CD4-positive, alpha-beta memory T cell (primary cell): Measurements from ENCODE around the gene PIGS. TPM values are rescaled to one million over a fixed set of nuclear protein-coding genes. Genes with fewer than 3 reads are reported as not detected.
"Not testable (repeated sequence)": the region's sequence is repeated elsewhere in the genome, so short reads cannot be mapped to it uniquely, and the experiment has no call there.

ENCODE experiments used
- CTCF ChIA-PET: fragments of 350-600 bp; sonication (Branson Sonifier 250); formaldehyde crosslinking; loops from one replicate; lab custom pipeline; 2021; ENCODE audit warnings: inconsistent platforms; ENCODE audit not compliant: partially characterized antibody; lab: Charles Lee
- POLR2A ChIA-PET: fragments of 350-600 bp; sonication (Branson Sonifier 250); formaldehyde crosslinking; loops from one replicate; lab custom pipeline; 2021; ENCODE audit not compliant: partially characterized antibody; lab: Charles Lee
- DNase-seq, 5 donors: peaks; one replicate each; pipeline versions ENCODE4 v3.0.0 to v3.0.0-alpha.2; 2020 to 2022; ENCODE audit warnings: mixed read lengths in 1 of 5
- H3K27ac ChIP-seq: one replicate; pipeline ENCODE4 v1.7.0; 2013; ENCODE audit warnings: low read depth, low read length
- H3K27me3 ChIP-seq: 2 replicates; pipeline ENCODE4 v1.7.0; 2013; ENCODE audit warnings: mild to moderate bottlenecking, low read length, moderate library complexity; ENCODE audit not compliant: insufficient read depth
- H3K36me3 ChIP-seq: 2 replicates; pipeline ENCODE4 v1.7.0; 2013; ENCODE audit warnings: mild to moderate bottlenecking, low read length, moderate library complexity; ENCODE audit not compliant: insufficient read depth
- H3K4me1 ChIP-seq: 2 replicates; pipeline ENCODE4 v1.7.0; 2013; ENCODE audit warnings: mild to moderate bottlenecking, low read length, moderate library complexity; ENCODE audit not compliant: insufficient read depth
- H3K4me3 ChIP-seq, 2 donors: one replicate each; pipeline ENCODE4 v1.7.0; 2013; ENCODE audit warnings: low read length in 2 of 2, mild to moderate bottlenecking in 1 of 2
- H3K9me3 ChIP-seq, 2 donors: one replicate each; pipeline ENCODE4 v1.7.0; 2013; ENCODE audit warnings: low read length in 2 of 2, control low read depth in 1 of 2; ENCODE audit not compliant: control insufficient read depth in 1 of 2
- H3K27ac Mint-ChIP-seq, 7 donors: one replicate each; pipeline ENCODE4 v1.8.0; 2020 to 2021; ENCODE audit warnings: mixed read lengths in 7 of 7, mild to moderate bottlenecking in 6 of 7, inconsistent platforms in 3 of 7, moderate library complexity in 3 of 7
- H3K27me3 Mint-ChIP-seq, 2 donors: one replicate each; pipeline ENCODE4 v1.8.0; 2020 to 2021; ENCODE audit warnings: mixed read lengths in 2 of 2
- H3K36me3 Mint-ChIP-seq, 2 donors: one replicate each; pipeline ENCODE4 v1.8.0; 2020 to 2021; ENCODE audit warnings: mixed read lengths in 2 of 2, inconsistent platforms in 1 of 2, mild to moderate bottlenecking in 1 of 2
- H3K4me1 Mint-ChIP-seq, 4 donors: one replicate each; pipeline ENCODE4 v1.8.0; 2020 to 2021; ENCODE audit warnings: mixed read lengths in 4 of 4, mild to moderate bottlenecking in 1 of 4
- H3K4me3 Mint-ChIP-seq, 8 donors: one replicate each; pipeline ENCODE4 v1.8.0; 2020 to 2021; ENCODE audit warnings: mixed read lengths in 8 of 8, mild to moderate bottlenecking in 7 of 8, moderate library complexity in 6 of 8, inconsistent platforms in 3 of 8
- H3K9me3 Mint-ChIP-seq, 8 donors: one replicate each; pipeline ENCODE4 v1.8.0; 2020 to 2021; ENCODE audit warnings: mixed read lengths in 8 of 8, mild to moderate bottlenecking in 5 of 8, inconsistent platforms in 3 of 8, moderate library complexity in 1 of 8
- intact Hi-C: fragments of 100-400 bp; cut with micrococcal nuclease; formaldehyde crosslinking; loops from one replicate; pipeline ENCODE4 v1.15.1; 2023
- polyA plus RNA-seq, 2 donors: library from polyadenylated mRNA; unstranded; fragments of 300-500 nt; fragmentation: Illumina TruSeq; gene quantifications; one replicate each; pipeline ENCODE4 v1.2.3, GENCODE V29; 2021
- total RNA-seq, 2 experiments: library from RNA; stranded (reverse); gene quantifications; one replicate each; pipeline ENCODE4 v1.2.3, GENCODE V29; 2021

Gene PIGS
- total and polyA plus RNA-seq, 4 experiments from 2014 or later: 57.3 to 69.8 (median 58.1) TPM

DNA sequence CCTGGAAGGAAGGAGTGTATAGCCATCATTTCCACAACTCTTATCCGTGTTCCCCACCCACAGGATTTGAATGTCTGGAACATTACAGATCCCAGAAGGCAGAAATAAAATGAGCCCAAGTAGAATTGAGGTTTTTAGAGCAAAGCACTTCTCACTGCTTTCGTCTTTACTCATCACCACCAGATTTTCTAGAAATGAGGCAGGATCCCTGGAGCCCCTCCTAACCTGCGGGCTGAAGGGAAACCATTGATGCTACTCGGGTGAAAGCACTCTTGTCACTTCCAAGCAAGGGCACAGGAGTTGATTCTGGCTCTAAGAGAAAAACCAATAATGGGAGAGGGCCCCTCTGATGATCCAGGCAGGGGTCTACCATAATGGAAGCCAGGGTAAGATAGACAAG lies 8.2 kb upstream of the PIGS start:
- H3K9me3 Mint-ChIP-seq: no peaks in the 10 kb centered on the region
- ChIA-PET CTCF (no interaction called here), POLR2A (interaction anchor here (1.2 kb wide), 1 partner anchor 8 kb away, joined by 5 read pairs; the partner anchor contains the start of gene PIGS)
- Histone ChIP-seq H3K4me3 (no peak overlapping the region), H3K36me3 (no peaks in the 10 kb centered on the region), H3K9me3 (no peaks in the 10 kb centered on the region), H3K27ac (no peak overlapping the region), H3K4me1 (peaks cover 19% of the 10 kb centered on the region), H3K27me3 (no peaks in the 10 kb centered on the region)
- H3K4me3 Mint-ChIP-seq: no peak overlapping the region
- no peaks in the 10 kb centered on the region for H3K27me3 Mint-ChIP-seq
- peaks cover 9 to 22% (median 17%) of the 10 kb centered on the region in 4 donors for H3K4me1 Mint-ChIP-seq
- DNase-seq: no peak
- intact Hi-C loops: no loop called here
- peak overlapping the region in 1 of 7 donors; percentile 48 for H3K27ac Mint-ChIP-seq
- peaks cover 6 to 8% of the 10 kb centered on the region in 2 donors for H3K36me3 Mint-ChIP-seq

GRCh38 chr17:28578246-28579195 lies 7.2 kb upstream of the PIGS start:
- ChIA-PET POLR2A (interaction anchor here (1.3 to 13.1 kb wide), 3 partner anchors 22 to 66 kb away, joined by 8 to 169 read pairs (median 20); partner anchors contain the start of genes BLTP2 and SPAG5), CTCF (interaction anchor here (1.4 to 1.5 kb wide), 2 partner anchors 30 to 34 kb away, joined by 4 to 5 read pairs; no protein-coding TSS in a partner anchor)
- Histone ChIP-seq H3K9me3 (no peaks in the 10 kb centered on the region), H3K36me3 (no peaks in the 10 kb centered on the region), H3K4me1 (peaks cover 19% of the 10 kb centered on the region), H3K4me3 (no peak overlapping the region), H3K27ac (no peak overlapping the region), H3K27me3 (no peaks in the 10 kb centered on the region)
- intact Hi-C loops: no loop called here
- DNase-seq: no peak
- Mint-ChIP-seq H3K4me3 (peak overlapping the region in 1 of 8 donors; percentile 35), H3K27me3 (no peaks in the 10 kb centered on the region), H3K4me1 (peaks cover 10 to 29% (median 17%) of the 10 kb centered on the region in 4 donors), H3K27ac (peak overlapping the region in 3 of 7 donors; percentile 41 to 64 (median 48)), H3K36me3 (peaks cover 0 to 9% of the 10 kb centered on the region in 2 donors), H3K9me3 (no peaks in the 10 kb centered on the region)

DNA sequence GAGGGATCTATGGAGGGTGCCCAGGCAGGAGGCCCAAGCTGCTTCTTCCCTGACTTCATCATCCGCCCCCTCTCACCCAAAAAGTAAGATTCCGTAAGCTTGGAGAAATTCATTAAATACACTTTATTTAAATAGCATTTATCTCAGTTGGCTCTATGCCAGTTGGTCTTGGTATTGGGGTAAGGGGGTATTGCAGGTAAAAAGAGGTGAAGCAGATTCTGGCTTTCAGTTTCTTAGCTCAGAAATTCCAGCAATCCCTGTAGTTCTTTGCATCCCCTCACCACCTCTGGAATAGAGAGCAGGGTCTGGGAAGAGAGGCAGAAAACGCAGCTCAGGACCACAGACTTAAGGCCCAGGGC lies 6.1 kb upstream of the PIGS start:
- peak overlapping the region in 2 of 7 donors; percentile 38 to 89 for H3K27ac Mint-ChIP-seq
- intact Hi-C loops: loop anchor here (1.0 kb wide), 1 partner anchor 22 kb away; the partner anchor contains the start of gene SPAG5
- ChIA-PET CTCF (interaction anchor here (1.4 to 1.5 kb wide), 3 partner anchors 19 to 35 kb away, joined by 3 to 5 read pairs (median 4); no protein-coding TSS in a partner anchor), POLR2A (interaction anchor here (0.8 to 13.1 kb wide), 11 partner anchors 10 to 372 kb away, joined by 3 to 169 read pairs (median 6); partner anchors contain the start of genes BLTP2, SDF2, SPAG5 and SUPT6H)
- H3K4me1 Mint-ChIP-seq: peaks cover 18 to 39% (median 24%) of the 10 kb centered on the region in 4 donors
- no peaks in the 10 kb centered on the region for H3K27me3 Mint-ChIP-seq
- Histone ChIP-seq H3K4me1 (peaks cover 30% of the 10 kb centered on the region), H3K36me3 (no peaks in the 10 kb centered on the region), H3K27me3 (no peaks in the 10 kb centered on the region), H3K4me3 (peak overlapping the region in 1 of 2 donors; percentile 20), H3K27ac (peak overlapping the region; percentile 59), H3K9me3 (no peaks in the 10 kb centered on the region)
- H3K4me3 Mint-ChIP-seq: peak overlapping the region in 2 of 8 donors; percentile 85 to 89
- H3K36me3 Mint-ChIP-seq: peaks cover 0 to 9% of the 10 kb centered on the region in 2 donors
- no peak for DNase-seq
- H3K9me3 Mint-ChIP-seq: no peaks in the 10 kb centered on the region

DNA sequence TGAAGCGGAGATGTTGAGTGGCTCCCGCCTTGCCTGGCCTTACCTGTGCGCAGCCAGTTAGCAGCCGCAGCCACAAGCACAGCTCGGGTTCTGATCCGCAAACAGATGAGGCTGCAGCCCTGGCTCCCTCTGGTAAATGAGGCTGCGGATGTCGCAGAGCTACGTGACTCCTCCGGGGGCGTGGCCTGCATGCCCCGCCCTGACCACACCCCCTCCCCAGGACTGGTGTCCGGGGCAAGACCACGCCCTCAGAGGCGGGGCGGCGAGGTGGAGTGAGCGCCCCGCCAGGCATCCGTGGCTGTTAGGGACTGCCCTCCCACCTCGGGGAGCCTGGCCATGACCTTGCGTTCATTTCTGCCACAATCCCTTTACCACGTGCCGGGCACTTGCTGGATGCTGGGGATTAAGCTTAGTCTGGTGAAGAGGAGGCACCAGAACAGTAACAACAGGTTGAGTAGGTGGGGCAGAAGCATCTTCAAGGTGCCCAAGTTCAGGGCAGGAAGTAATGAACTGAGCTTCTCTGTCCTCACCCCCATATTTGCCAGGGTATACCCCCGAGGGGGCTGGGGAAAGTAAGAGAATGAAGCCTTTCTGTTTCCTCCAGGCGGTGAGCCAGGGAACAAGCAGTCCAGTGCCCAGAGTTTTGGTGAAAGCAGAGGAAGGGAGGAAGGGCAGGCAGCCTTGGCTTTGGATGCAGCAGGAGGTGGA lies 5.6 kb upstream of the PIGS start, which contains the start of gene ALDOC:
TSS of gene ALDOC (minus strand) at position 138 of the 708 bp plus-strand sequence. CDS start 1,363 bp downstream, outside the sequence.
- intact Hi-C loops: loop anchor here (1.0 kb wide), 1 partner anchor 22 kb away; the partner anchor contains the start of gene SPAG5
- Histone ChIP-seq H3K9me3 (no peaks in the 10 kb centered on the region), H3K4me3 (peak within 1 kb of the TSS; percentile 20 to 51), H3K36me3 (no peaks in the 10 kb centered on the region), H3K4me1 (peaks cover 35% of the 10 kb centered on the region), H3K27me3 (no peaks in the 10 kb centered on the region), H3K27ac (peak within 1 kb of the TSS; percentile 59)
- Mint-ChIP-seq H3K4me3 (peak within 1 kb of the TSS; percentile 81 to 89 (median 84)), H3K4me1 (peaks cover 23 to 45% (median 30%) of the 10 kb centered on the region in 4 donors), H3K27me3 (no peaks in the 10 kb centered on the region), H3K9me3 (no peaks in the 10 kb centered on the region), H3K27ac (peak within 1 kb of the TSS; percentile 79 to 92 (median 90)), H3K36me3 (peaks cover 0 to 10% of the 10 kb centered on the region in 2 donors)
- ChIA-PET POLR2A (interaction anchor here (0.6 to 13.1 kb wide), 17 partner anchors 10 to 373 kb away, joined by 3 to 169 read pairs (median 4); partner anchors contain the start of genes BLTP2, NEK8, RPL23A and SDF2), CTCF (interaction anchor here (1.0 to 1.5 kb wide), 3 partner anchors 19 to 36 kb away, joined by 3 to 4 read pairs (median 3); no protein-coding TSS in a partner anchor)
- DNase-seq: peak; percentile 97 to 98 (median 98)

GRCh38 chr17:28576016-28576415 lies 4.7 kb upstream of the PIGS start:
- CTCF ChIA-PET: interaction anchor here (0.8 to 1.0 kb wide), 3 partner anchors 23 to 36 kb away, joined by 3 read pairs; no protein-coding TSS in a partner anchor
- POLR2A ChIA-PET: interaction anchor here (0.9 to 13.1 kb wide), 9 partner anchors 20 to 374 kb away, joined by 3 to 169 read pairs (median 7); partner anchors contain the start of genes NEK8, RPL23A, SPAG5 and UNC119
- H3K9me3 Mint-ChIP-seq, H3K27me3 Mint-ChIP-seq, H3K36me3 ChIP-seq, H3K27ac ChIP-seq, DNase-seq, intact Hi-C loops, H3K27me3 ChIP-seq, H3K4me3 ChIP-seq, H3K9me3 ChIP-seq: not testable (repeated sequence)
- Mint-ChIP-seq H3K36me3 (peaks cover 0 to 17% of the 10 kb centered on the region in 2 donors), H3K27ac (peak overlapping the region; percentile 17 to 92 (median 79)), H3K4me3 (peak overlapping the region; percentile 81 to 89 (median 84)), H3K4me1 (peaks cover 23 to 52% (median 33%) of the 10 kb centered on the region in 4 donors)
- peaks cover 38% of the 10 kb centered on the region for H3K4me1 ChIP-seq

- Mint-ChIP-seq H3K4me3 (peak overlapping the region in 3 of 8 donors; percentile 32 to 89 (median 85)), H3K27ac (peak overlapping the region in 1 of 7 donors; percentile 8), H3K36me3 (peaks cover 0 to 20% of the 10 kb centered on the region in 2 donors), H3K9me3 (no peaks in the 10 kb centered on the region), H3K4me1 (peaks cover 25 to 60% (median 38%) of the 10 kb centered on the region in 4 donors), H3K27me3 (no peaks in the 10 kb centered on the region)
- no peak overlapping the region for H3K4me3 ChIP-seq
- intact Hi-C loops: no loop called here
- no peaks in the 10 kb centered on the region for H3K36me3 ChIP-seq
- H3K4me1 ChIP-seq: peaks cover 43% of the 10 kb centered on the region
- CTCF ChIA-PET: interaction anchor here (0.8 to 0.9 kb wide), 2 partner anchors 22 to 37 kb away, joined by 3 read pairs; no protein-coding TSS in a partner anchor
- DNase-seq: no peak
- POLR2A ChIA-PET: interaction anchor here (13.1 kb wide), 1 partner anchor 25 kb away, joined by 169 read pairs; the partner anchor contains the start of gene SPAG5
- no peaks in the 10 kb centered on the region for H3K9me3 ChIP-seq
- no peak overlapping the region for H3K27ac ChIP-seq
- no peaks in the 10 kb centered on the region for H3K27me3 ChIP-seq
Measured at GRCh38 chr17:28575126-28575795, 3.9 kb upstream of the PIGS start.
